Stromal cell of bone marrow (primary cell): Measurements from ENCODE around the gene ANTXR2.
"Not testable (repeated sequence)": the region's sequence is repeated elsewhere in the genome, so short reads cannot be mapped to it uniquely, and the experiment has no call there.

Source experiments
- DNase-seq: peaks from one replicate; pipeline ENCODE4 v3.0.0-alpha.2; 2012; ENCODE audit warnings: low read depth

The ANTXR2 gene

GRCh38 chr4:80017125-80017854 is 55.7 kb downstream of the ANTXR2 start:
- peak; percentile 76 for DNase-seq

- DNase-seq: no peak
Measured at GRCh38 chr4:80016506-80016905, 56.5 kb downstream of the ANTXR2 start.

GRCh38 chr4:80015407-80016189 is 57.4 kb downstream of the ANTXR2 start:
- DNase-seq: no peak

- DNase-seq: no peak
Measured at GRCh38 chr4:80014531-80014930, 58.5 kb downstream of the ANTXR2 start.

- no peak for DNase-seq
Measured at GRCh38 chr4:80012291-80012690, 60.7 kb downstream of the ANTXR2 start.

- DNase-seq: peak; percentile 94
Measured at GRCh38 chr4:80011636-80012236, 61.3 kb downstream of the ANTXR2 start.

- DNase-seq: no peak
Measured at GRCh38 chr4:80010316-80010715, 62.7 kb downstream of the ANTXR2 start.

GRCh38 chr4:80009806-80010205 is 63.2 kb downstream of the ANTXR2 start:
- no peak for DNase-seq

GRCh38 chr4:80008971-80009370 is 64.1 kb downstream of the ANTXR2 start:
- DNase-seq: no peak

- DNase-seq: no peak
Measured at GRCh38 chr4:80008351-80008750, 64.7 kb downstream of the ANTXR2 start.

GRCh38 chr4:80007745-80008149 is 65.3 kb downstream of the ANTXR2 start:
- no peak for DNase-seq

- no peak for DNase-seq
Measured at GRCh38 chr4:80006935-80007744, 65.9 kb downstream of the ANTXR2 start.

GRCh38 chr4:80005863-80006262 is 67.2 kb downstream of the ANTXR2 start:
- DNase-seq: no peak

GRCh38 chr4:80004319-80004718 is 68.7 kb downstream of the ANTXR2 start:
- DNase-seq: no peak

- DNase-seq: not testable (repeated sequence)
Measured at GRCh38 chr4:80002559-80002958, 70.5 kb downstream of the ANTXR2 start.

- DNase-seq: not testable (repeated sequence)
Measured at GRCh38 chr4:79999048-79999447, 74.0 kb downstream of the ANTXR2 start.

- DNase-seq: no peak
Measured at GRCh38 chr4:79998201-79998600, 74.8 kb downstream of the ANTXR2 start.

GRCh38 chr4:79996851-79997250 is 76.2 kb downstream of the ANTXR2 start:
- DNase-seq: no peak

GRCh38 chr4:79993476-79993875 is 79.6 kb downstream of the ANTXR2 start:
- no peak for DNase-seq

- DNase-seq: no peak
Measured at GRCh38 chr4:79991601-79992000, 81.4 kb downstream of the ANTXR2 start.

- not testable (repeated sequence) for DNase-seq
Measured at GRCh38 chr4:79991100-79991499, 81.9 kb downstream of the ANTXR2 start.

GRCh38 chr4:79987401-79987800 is 85.6 kb downstream of the ANTXR2 start:
- no peak for DNase-seq
